ENCODE results near the gene IFFO2. TPM values are rescaled to one million over a fixed set of nuclear protein-coding genes. Genes with fewer than 3 reads are reported as not detected.

IFFO2 gene
- total RNA-seq, 1 experiment from 2014 or later, result 18.7 TPM

- Mint-ChIP-seq H3K4me3 (ENCODE audit: unreplicated experiment) (no peak overlapping the region), H3K27me3 (ENCODE audit: insufficient read depth, unreplicated experiment) (no peaks in the 10 kb centered on the region), H3K36me3 (ENCODE audit: insufficient read depth, unreplicated experiment) (no peaks in the 10 kb centered on the region), H3K27ac (ENCODE audit: unreplicated experiment) (no peak overlapping the region), H3K4me1 (ENCODE audit: low read depth, unreplicated experiment) (no peaks in the 10 kb centered on the region), H3K9me3 (ENCODE audit: unreplicated experiment) (no peaks in the 10 kb centered on the region)
- Histone ChIP-seq H3K9me3 (no peaks in the 10 kb centered on the region), H3K27me3 (replicated peaks; ENCODE audit: control insufficient read depth, insufficient read depth, low read length) (no peaks in the 10 kb centered on the region), H3K4me3 (ENCODE audit: low read depth, low read length) (no peak overlapping the region), H3K36me3 (ENCODE audit: control insufficient read depth, insufficient read depth, low read length) (no peaks in the 10 kb centered on the region), H3K4me1 (no peaks in the 10 kb centered on the region)
- intact Hi-C loops (cut with micrococcal nuclease; ENCODE audit: unreplicated experiment), result no loop called here
- ChIA-PET POLR2A (no interaction called here), CTCF (no interaction called here)
- BruUV-seq (replicated peaks), result no TSS peak
- no peak for TF ChIP-seq CTCF (IDR thresholded peaks at IDR 0.05; ENCODE audit: insufficient read depth in 1 of 2, low read depth in 1 of 2, low read length in 1 of 2, severe bottlenecking in 1 of 2, unreplicated experiment in 1 of 2)
- no peak for DNase-seq
These were observed 77.2 kb downstream of the IFFO2 start for GRCh38 chr1:18879215-18879790.

GRCh38 chr1:18878538-18879214 lies 77.8 kb downstream of the IFFO2 start:
- no peak overlapping the region for H3K4me3 ChIP-seq (ENCODE audit: low read depth, low read length)
- no peaks in the 10 kb centered on the region for H3K36me3 Mint-ChIP-seq (ENCODE audit: insufficient read depth, unreplicated experiment)
- H3K9me3 ChIP-seq, result no peaks in the 10 kb centered on the region
- DNase-seq, result no peak
- no peak overlapping the region for H3K4me3 Mint-ChIP-seq (ENCODE audit: unreplicated experiment)
- H3K4me1 ChIP-seq, result no peaks in the 10 kb centered on the region
- no TSS peak for BruUV-seq (replicated peaks)
- H3K4me1 Mint-ChIP-seq (ENCODE audit: low read depth, unreplicated experiment), result no peaks in the 10 kb centered on the region
- ChIA-PET POLR2A (no interaction called here), CTCF (no interaction called here)
- H3K9me3 Mint-ChIP-seq (ENCODE audit: unreplicated experiment), result no peaks in the 10 kb centered on the region
- H3K27me3 ChIP-seq (replicated peaks; ENCODE audit: control insufficient read depth, insufficient read depth, low read length), result no peaks in the 10 kb centered on the region
- H3K27me3 Mint-ChIP-seq (ENCODE audit: insufficient read depth, unreplicated experiment), result no peaks in the 10 kb centered on the region
- intact Hi-C loops (cut with micrococcal nuclease; ENCODE audit: unreplicated experiment), result no loop called here
- no peak overlapping the region for H3K27ac Mint-ChIP-seq (ENCODE audit: unreplicated experiment)
- no peaks in the 10 kb centered on the region for H3K36me3 ChIP-seq (ENCODE audit: control insufficient read depth, insufficient read depth, low read length)
- no peak for TF ChIP-seq CTCF (IDR thresholded peaks at IDR 0.05; ENCODE audit: insufficient read depth in 1 of 2, low read depth in 1 of 2, low read length in 1 of 2, severe bottlenecking in 1 of 2, unreplicated experiment in 1 of 2)

GRCh38 chr1:18877282-18877681 lies 79.2 kb downstream of the IFFO2 start:
- no peaks in the 10 kb centered on the region for H3K4me1 ChIP-seq
- Mint-ChIP-seq H3K9me3 (ENCODE audit: unreplicated experiment) (no peaks in the 10 kb centered on the region), H3K4me1 (ENCODE audit: low read depth, unreplicated experiment) (no peaks in the 10 kb centered on the region), H3K4me3 (ENCODE audit: unreplicated experiment) (no peak overlapping the region), H3K27ac (ENCODE audit: unreplicated experiment) (no peak overlapping the region), H3K36me3 (ENCODE audit: insufficient read depth, unreplicated experiment) (no peaks in the 10 kb centered on the region), H3K27me3 (ENCODE audit: insufficient read depth, unreplicated experiment) (no peaks in the 10 kb centered on the region)
- H3K4me3 ChIP-seq (ENCODE audit: low read depth, low read length), result no peak overlapping the region
- no peaks in the 10 kb centered on the region for H3K36me3 ChIP-seq (ENCODE audit: control insufficient read depth, insufficient read depth, low read length)
- POLR2A ChIA-PET, result no interaction called here
- no TSS peak for BruUV-seq (replicated peaks)
- H3K9me3 ChIP-seq, result no peaks in the 10 kb centered on the region
- no peak for TF ChIP-seq CTCF (IDR thresholded peaks at IDR 0.05; ENCODE audit: insufficient read depth in 1 of 2, low read depth in 1 of 2, low read length in 1 of 2, severe bottlenecking in 1 of 2, unreplicated experiment in 1 of 2)
- no peak for DNase-seq
- CTCF ChIA-PET, result interaction anchor here (0.5 kb wide), 1 partner anchor 166 kb away, joined by 3 read pairs; no protein-coding TSS in a partner anchor
- intact Hi-C loops (cut with micrococcal nuclease; ENCODE audit: unreplicated experiment), result no loop called here
- H3K27me3 ChIP-seq (replicated peaks; ENCODE audit: control insufficient read depth, insufficient read depth, low read length), result no peaks in the 10 kb centered on the region
